Transverse colon (tissue), 4 donors: ENCODE data around the gene PFKFB3. TPM values are rescaled to one million over a fixed set of nuclear protein-coding genes. Genes with fewer than 3 reads are reported as not detected.

Experiments
- DNase-seq: peaks from one replicate; pipeline ENCODE4 v3.0.0-alpha.2; 2019
- H3K27ac ChIP-seq, 4 donors: fragments of 200-600 bp; sonication (generic); 2 replicates each; pipeline ENCODE4 v1.5.1; 2016 to 2018; ENCODE audit warnings: inconsistent platforms in 4 of 4
- H3K27me3 ChIP-seq: fragments of 200-600 bp; sonication (generic); 2 replicates; pipeline ENCODE4 v1.5.1; 2017; ENCODE audit warnings: inconsistent platforms
- H3K36me3 ChIP-seq, 4 donors: fragments of 200-600 bp; sonication (generic); 2 replicates each; pipeline ENCODE4 v1.5.1; 2017 to 2019; ENCODE audit warnings: inconsistent platforms in 4 of 4
- H3K4me1 ChIP-seq, 4 donors: fragments of 200-600 bp; sonication (generic); 2 replicates each; pipeline ENCODE4 v1.5.1; 2017 to 2020; ENCODE audit warnings: inconsistent platforms in 4 of 4
- H3K4me3 ChIP-seq, 4 donors: fragments of 200-600 bp; sonication (generic); 1 replicate in 1 of 4; 2 replicates in 3 of 4; pipeline versions ENCODE4 v1.5.1 to v1.6.1; 2017 to 2019; ENCODE audit warnings: inconsistent platforms in 4 of 4
- H3K9me3 ChIP-seq, 2 donors: fragments of 200-600 bp; sonication (generic); 2 replicates each; pipeline ENCODE4 v1.5.1; 2017 to 2019; ENCODE audit warnings: inconsistent platforms in 2 of 2
- EP300 ChIP-seq: sonication (generic); formaldehyde crosslinking; IDR thresholded peaks from one replicate; pipeline ENCODE4 v1.6.1; 2017; ENCODE audit warnings: antibody characterized with exemption, low read depth
- POLR2A ChIP-seq: fragments of 450-650 bp; IDR thresholded peaks from one replicate; pipeline ENCODE4 v1.6.1; 2016; ENCODE audit warnings: antibody characterized with exemption, mild to moderate bottlenecking, moderate library complexity
- POLR2AphosphoS5 ChIP-seq, 3 donors: sonication (generic); formaldehyde crosslinking; IDR thresholded peaks; one replicate each; pipeline ENCODE4 v1.6.1; 2016; ENCODE audit warnings: antibody characterized with exemption in 3 of 3
- WGBS, 2 donors: methylation state at CpG; one replicate each; pipeline ENCODE4 v1.1.5; 2018; ENCODE audit warnings: low coverage in 1 of 2; 5-methylcytosine and 5-hydroxymethylcytosine counted together
- in situ Hi-C, 4 donors: fragments of 200-750 bp; cut with MboI; loops; one replicate each; pipeline versions ENCODE4 v1.15.0 to v1.15.1; 2017; ENCODE audit warnings: low sequenced_read_pairs in 3 of 4, low pct_ligation_motif_present in 1 of 4, low pct_unique_long_range_greater_than_20kb in 1 of 4
- intact Hi-C: fragments of 100-400 bp; cut with DNase I; formaldehyde crosslinking; loops from one replicate; pipeline ENCODE4 v1.15.1; 2023; ENCODE audit warnings: low total_unique reads
- total RNA-seq, 4 donors: library from RNA; depleted of rRNA; stranded (reverse); fragments of >200 nt; gene quantifications; one replicate each; pipeline ENCODE4 v1.1.0, GENCODE V29; 2016
- TF ChIP-seq, protein P1 (sequence below), 5 experiments: fragments of 200-600 bp in 3 of 5; fragments of 450-650 bp in 2 of 5; sonication (generic) in 3 of 5; IDR thresholded peaks; 1 replicate in 2 of 5; 2 replicates in 3 of 5; pipeline ENCODE4 v1.5.1; 2016 to 2017; ENCODE audit warnings: antibody characterized with exemption in 5 of 5, inconsistent platforms in 3 of 5, mild to moderate bottlenecking in 2 of 5, moderate library complexity in 1 of 5

Gene PFKFB3
- total RNA-seq, 4 donors from 2014 or later = 16.9 to 29.9 (median 20.2) TPM

DNA sequence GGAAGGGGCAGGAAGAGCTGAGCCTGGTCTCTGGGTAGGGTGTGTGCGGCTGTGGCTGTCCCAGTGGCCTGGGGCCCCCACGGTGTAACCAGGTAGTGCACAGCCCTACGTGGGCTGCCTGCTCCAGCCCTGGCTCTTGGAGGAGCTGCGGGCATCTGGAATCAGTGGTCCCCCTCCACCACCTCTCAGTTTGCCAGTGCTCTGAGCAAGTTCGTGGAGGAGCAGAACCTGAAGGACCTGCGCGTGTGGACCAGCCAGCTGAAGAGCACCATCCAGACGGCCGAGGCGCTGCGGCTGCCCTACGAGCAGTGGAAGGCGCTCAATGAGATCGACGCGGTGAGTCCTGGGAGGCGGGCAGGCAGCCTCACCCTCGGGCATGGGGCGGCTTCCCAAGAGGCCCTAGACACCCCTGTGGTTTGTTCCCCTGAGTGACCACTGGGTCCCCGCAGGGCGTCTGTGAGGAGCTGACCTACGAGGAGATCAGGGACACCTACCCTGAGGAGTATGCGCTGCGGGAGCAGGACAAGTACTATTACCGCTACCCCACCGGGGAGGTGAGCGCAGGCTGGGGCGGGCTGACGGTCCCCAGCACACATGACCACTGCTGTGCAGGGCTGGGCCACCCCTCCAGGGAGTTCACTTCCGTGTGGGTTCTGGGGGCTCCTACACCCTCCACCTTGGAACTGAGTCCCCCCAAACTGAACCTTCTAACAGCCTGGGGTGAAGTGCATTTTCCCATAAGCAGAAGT, 18.6 kb downstream of the PFKFB3 start:
- no peaks in the 10 kb centered on the region for H3K27me3 ChIP-seq
- H3K36me3 ChIP-seq = peaks cover 0 to 76% (median 30%) of the 10 kb centered on the region in 4 donors
- 94% methylated on average over 28 of the region's 30 CpGs; no CpG with 5 or more reads in 1 of the 2 donors for WGBS, 2 donors
- intact Hi-C loops = no loop called here
- H3K27ac ChIP-seq = no peak overlapping the region
- H3K4me1 ChIP-seq = no peaks in the 10 kb centered on the region
- in situ Hi-C loops = loop anchor here in 1 of 4 donors (10.0 kb wide), 1 partner anchor 173 kb away; no protein-coding TSS in a partner anchor
- no peaks in the 10 kb centered on the region for H3K9me3 ChIP-seq
- no peak overlapping the region for H3K4me3 ChIP-seq
- TF ChIP-seq, protein P1, sequence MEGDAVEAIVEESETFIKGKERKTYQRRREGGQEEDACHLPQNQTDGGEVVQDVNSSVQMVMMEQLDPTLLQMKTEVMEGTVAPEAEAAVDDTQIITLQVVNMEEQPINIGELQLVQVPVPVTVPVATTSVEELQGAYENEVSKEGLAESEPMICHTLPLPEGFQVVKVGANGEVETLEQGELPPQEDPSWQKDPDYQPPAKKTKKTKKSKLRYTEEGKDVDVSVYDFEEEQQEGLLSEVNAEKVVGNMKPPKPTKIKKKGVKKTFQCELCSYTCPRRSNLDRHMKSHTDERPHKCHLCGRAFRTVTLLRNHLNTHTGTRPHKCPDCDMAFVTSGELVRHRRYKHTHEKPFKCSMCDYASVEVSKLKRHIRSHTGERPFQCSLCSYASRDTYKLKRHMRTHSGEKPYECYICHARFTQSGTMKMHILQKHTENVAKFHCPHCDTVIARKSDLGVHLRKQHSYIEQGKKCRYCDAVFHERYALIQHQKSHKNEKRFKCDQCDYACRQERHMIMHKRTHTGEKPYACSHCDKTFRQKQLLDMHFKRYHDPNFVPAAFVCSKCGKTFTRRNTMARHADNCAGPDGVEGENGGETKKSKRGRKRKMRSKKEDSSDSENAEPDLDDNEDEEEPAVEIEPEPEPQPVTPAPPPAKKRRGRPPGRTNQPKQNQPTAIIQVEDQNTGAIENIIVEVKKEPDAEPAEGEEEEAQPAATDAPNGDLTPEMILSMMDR (IDR thresholded peaks at IDR 0.05) = no peak
- TF ChIP-seq EP300 = no peak
- no peak for TF ChIP-seq POLR2A
- TF ChIP-seq POLR2AphosphoS5 (IDR thresholded peaks at IDR 0.05) = no peak
- no peak for DNase-seq

DNA sequence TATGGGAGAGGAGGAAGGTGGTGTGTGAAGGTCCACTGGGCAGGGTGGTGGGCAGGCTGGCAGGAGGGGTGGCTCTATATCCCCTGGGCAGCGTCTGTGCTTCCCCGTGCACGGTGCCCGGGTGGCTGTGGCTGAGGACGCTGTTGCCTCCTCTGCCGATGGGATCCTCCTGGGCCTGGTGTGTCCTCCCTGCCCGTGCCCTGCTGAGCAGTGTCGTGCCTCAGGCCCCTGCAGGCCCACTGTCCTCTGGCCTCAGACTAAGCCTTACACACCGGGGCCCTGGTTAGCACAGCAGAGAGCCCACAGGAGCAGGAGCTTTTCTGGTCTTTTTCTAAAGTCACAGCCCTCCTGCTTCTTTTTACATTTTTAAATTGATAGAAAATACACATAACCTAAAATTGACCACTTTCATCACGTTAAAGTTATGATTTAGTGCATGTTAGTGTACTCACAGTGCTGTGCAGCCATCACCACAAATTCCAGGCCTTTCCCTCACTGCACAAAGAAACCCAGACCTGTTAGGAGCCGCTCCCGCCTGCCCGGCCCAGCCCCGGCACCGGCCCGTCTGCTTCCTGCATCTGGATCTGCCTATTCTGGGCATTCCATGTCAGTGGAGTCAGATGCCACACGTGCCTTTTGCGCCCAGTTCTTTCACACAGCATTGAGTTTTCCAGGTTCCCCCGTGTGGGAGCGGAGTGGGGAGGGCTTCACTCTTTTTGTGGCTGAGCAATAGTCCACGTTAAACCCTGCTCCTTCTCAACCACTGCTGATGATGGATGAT, 19.4 kb downstream of the PFKFB3 start:
- 82% methylated on average over 21 of the region's 21 CpGs; no CpG with 5 or more reads in 1 of the 2 donors for WGBS, 2 donors
- in situ Hi-C loops = loop anchor here in 1 of 4 donors (10.0 kb wide), 1 partner anchor 173 kb away; no protein-coding TSS in a partner anchor
- intact Hi-C loops = no loop called here
- H3K4me1 ChIP-seq = no peaks in the 10 kb centered on the region
- H3K27ac ChIP-seq = no peak overlapping the region
- no peaks in the 10 kb centered on the region for H3K27me3 ChIP-seq
- no peak for TF ChIP-seq POLR2A
- no peak for TF ChIP-seq POLR2AphosphoS5 (IDR thresholded peaks at IDR 0.05)
- TF ChIP-seq, protein P1 (IDR thresholded peaks at IDR 0.05) = no peak
- no peak for TF ChIP-seq EP300
- H3K36me3 ChIP-seq = peaks cover 0 to 74% (median 31%) of the 10 kb centered on the region in 4 donors
- no peak overlapping the region for H3K4me3 ChIP-seq
- H3K9me3 ChIP-seq = no peaks in the 10 kb centered on the region
- DNase-seq = no peak

DNA sequence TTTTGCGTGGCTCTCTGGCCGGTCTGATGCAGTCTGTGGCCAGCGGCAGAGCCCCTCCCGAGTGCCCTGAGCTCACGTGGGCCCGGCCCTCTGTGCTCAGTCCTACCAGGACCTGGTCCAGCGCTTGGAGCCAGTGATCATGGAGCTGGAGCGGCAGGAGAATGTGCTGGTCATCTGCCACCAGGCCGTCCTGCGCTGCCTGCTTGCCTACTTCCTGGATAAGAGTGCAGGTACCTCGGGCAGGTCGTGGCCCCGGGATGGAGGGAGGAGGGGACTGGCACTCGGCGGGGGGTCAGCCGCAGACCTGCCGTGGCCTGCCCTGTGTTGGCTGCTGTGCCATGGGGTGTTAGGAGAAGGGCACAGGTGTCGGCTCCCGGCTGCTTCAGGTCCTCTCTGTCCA, 20.0 kb downstream of the PFKFB3 start:
- Histone ChIP-seq H3K9me3 (no peaks in the 10 kb centered on the region), H3K36me3 (peaks cover 0 to 68% (median 33%) of the 10 kb centered on the region in 4 donors), H3K4me1 (no peaks in the 10 kb centered on the region), H3K4me3 (no peak overlapping the region), H3K27me3 (no peaks in the 10 kb centered on the region), H3K27ac (no peak overlapping the region)
- no peak for TF ChIP-seq POLR2A
- TF ChIP-seq, protein P1 (IDR thresholded peaks at IDR 0.05) = no peak
- 93% methylated on average over 17 of the region's 19 CpGs; no CpG with 5 or more reads in 1 of the 2 donors for WGBS, 2 donors
- intact Hi-C loops (no loop called here), in situ Hi-C loops (loop anchor here in 1 of 4 donors (10.0 kb wide), 1 partner anchor 172 kb away; no protein-coding TSS in a partner anchor)
- DNase-seq = no peak

DNA sequence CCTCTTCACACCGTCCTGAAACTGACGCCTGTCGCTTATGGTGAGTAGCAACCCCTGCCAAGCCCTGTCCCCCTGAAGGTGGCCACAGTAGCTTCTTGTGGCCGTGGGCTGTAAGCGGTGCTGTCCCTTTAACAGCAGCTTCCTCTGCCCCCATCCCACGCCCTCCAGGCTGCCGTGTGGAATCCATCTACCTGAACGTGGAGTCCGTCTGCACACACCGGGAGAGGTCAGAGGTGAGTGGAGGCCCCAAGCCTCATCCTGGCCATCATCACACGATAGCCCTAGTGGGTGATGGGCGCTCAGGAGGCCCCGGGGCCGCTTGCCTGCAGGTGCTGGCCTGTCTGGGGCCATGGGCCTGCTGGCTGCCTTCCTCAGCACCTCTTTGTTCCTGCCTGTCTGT, 21.2 kb downstream of the PFKFB3 start:
- H3K27ac ChIP-seq = no peak overlapping the region
- H3K4me3 ChIP-seq = no peak overlapping the region
- H3K4me1 ChIP-seq = no peaks in the 10 kb centered on the region
- H3K9me3 ChIP-seq = no peaks in the 10 kb centered on the region
- DNase-seq = no peak
- H3K36me3 ChIP-seq = peaks cover 0 to 63% (median 31%) of the 10 kb centered on the region in 4 donors
- no peaks in the 10 kb centered on the region for H3K27me3 ChIP-seq
- TF ChIP-seq EP300 (no peak), POLR2A (no peak), POLR2AphosphoS5 (IDR thresholded peaks at IDR 0.05) (no peak)
- TF ChIP-seq, protein P1 (IDR thresholded peaks at IDR 0.05) = no peak
- intact Hi-C loops (no loop called here), in situ Hi-C loops (loop anchor here in 1 of 4 donors (10.0 kb wide), 1 partner anchor 171 kb away; no protein-coding TSS in a partner anchor)
- 70 to 90% methylated on average over 2 to 14 of the region's 14 CpGs for WGBS, 2 donors
